Measurements from ENCODE around the gene PPP1R14D.

The PPP1R14D gene

DNA sequence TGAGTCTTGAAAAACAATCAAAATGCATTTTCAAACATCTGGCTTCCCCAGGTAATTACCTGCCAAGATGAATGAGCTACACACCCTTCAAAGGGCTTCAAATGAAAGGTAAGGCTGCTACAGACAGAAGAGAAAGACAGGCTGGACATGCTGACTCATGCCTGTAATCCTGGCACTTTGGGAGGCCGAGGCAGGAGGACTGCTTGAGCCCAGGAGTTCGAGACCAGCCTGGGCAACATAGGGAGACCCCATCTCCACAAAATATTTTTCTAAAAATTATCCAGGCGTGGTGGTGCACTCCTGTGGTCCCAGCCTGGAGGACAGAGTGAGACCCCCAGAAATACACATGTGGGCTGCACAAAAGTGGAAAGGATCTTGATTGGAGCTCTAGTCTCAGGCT, 36.1 kb downstream of the PPP1R14D start:
- DNase-seq (no peak), ATAC-seq (replicated peaks) (no peak)
- Mint-ChIP-seq H3K36me3 (peaks cover 12 to 14% of the 10 kb centered on the region in 2 donors), H3K27ac (no peak overlapping the region), H3K27me3 (no peaks in the 10 kb centered on the region), H3K9me3 (no peaks in the 10 kb centered on the region), H3K4me3 (no peak overlapping the region), H3K4me1 (peaks cover 14 to 28% of the 10 kb centered on the region in 2 donors)

DNA sequence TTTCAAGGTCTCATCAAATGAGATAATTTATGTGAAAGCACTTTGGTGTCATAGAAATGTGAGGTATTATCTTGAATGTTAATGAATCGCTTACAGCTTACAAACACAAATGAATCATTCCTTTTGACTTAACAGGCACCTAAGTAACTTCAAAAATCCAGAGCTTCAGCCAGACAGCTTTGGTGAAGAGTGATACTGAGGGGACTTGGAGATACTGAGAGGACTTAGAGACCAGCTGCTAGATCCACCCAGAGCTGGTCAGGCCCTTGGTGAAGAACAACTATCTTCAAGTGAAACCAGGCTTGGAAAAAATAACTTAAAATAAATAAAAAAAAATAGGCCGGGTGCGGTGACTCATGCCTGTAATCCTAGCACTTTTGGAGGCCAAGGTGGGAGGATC, 37.8 kb downstream of the PPP1R14D start:
- ATAC-seq (replicated peaks) (no peak), DNase-seq (no peak)
- Mint-ChIP-seq H3K27me3 (no peaks in the 10 kb centered on the region), H3K4me3 (no peak overlapping the region), H3K4me1 (peaks cover 20 to 35% of the 10 kb centered on the region in 2 donors), H3K27ac (no peak overlapping the region), H3K36me3 (peaks cover 12 to 14% of the 10 kb centered on the region in 2 donors), H3K9me3 (no peaks in the 10 kb centered on the region)

DNA sequence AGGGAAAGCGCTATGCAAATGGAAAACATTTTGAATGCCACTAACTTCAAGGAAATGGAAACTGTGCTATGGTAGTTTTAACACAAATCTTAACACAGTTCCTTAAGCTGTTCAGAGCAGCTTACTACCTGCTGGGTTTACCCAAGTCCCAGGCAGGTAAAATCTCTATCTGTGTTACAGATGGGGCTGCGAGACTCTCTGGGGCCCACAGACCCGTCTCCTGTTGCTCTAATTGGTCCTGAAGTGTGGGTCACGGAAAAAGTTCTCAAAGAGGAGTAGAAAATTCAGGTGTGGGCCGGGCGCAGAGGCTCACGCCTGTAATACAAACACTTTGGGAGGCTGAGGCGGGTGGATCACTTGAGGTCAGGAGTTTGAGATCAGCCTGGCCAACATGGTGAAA, 38.5 kb downstream of the PPP1R14D start:
- Mint-ChIP-seq H3K27me3 (no peaks in the 10 kb centered on the region), H3K36me3 (peaks cover 10 to 12% of the 10 kb centered on the region in 2 donors), H3K27ac (no peak overlapping the region), H3K4me3 (no peak overlapping the region), H3K9me3 (no peaks in the 10 kb centered on the region), H3K4me1 (peaks cover 19 to 28% of the 10 kb centered on the region in 2 donors)
- ATAC-seq (replicated peaks) = no peak
- no peak for DNase-seq

DNA sequence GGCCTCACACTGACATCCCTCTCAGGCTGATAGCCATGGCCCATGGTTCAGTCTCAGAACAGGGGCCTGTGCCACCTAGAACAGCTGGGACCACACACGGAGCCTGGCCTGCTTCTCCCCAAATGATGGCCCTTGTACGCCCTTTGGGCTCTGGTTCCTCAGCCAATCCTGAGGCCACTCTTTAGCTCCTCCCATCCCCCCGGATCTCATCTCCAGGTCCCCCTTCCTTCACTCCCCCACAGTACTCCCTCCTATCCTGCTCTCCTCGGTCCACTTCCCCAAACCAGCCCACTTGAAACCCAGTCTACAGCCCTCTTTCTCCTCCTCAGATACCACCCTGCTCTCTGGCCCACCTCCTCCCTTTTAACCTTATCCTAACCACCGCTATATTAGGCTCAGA, 39.4 kb downstream of the PPP1R14D start:
- Mint-ChIP-seq H3K27me3 (no peaks in the 10 kb centered on the region), H3K36me3 (peaks cover 10 to 11% of the 10 kb centered on the region in 2 donors), H3K27ac (no peak overlapping the region), H3K9me3 (no peaks in the 10 kb centered on the region), H3K4me1 (peaks cover 18 to 25% of the 10 kb centered on the region in 2 donors), H3K4me3 (no peak overlapping the region)
- ATAC-seq (replicated peaks) (no peak), DNase-seq (no peak)

DNA sequence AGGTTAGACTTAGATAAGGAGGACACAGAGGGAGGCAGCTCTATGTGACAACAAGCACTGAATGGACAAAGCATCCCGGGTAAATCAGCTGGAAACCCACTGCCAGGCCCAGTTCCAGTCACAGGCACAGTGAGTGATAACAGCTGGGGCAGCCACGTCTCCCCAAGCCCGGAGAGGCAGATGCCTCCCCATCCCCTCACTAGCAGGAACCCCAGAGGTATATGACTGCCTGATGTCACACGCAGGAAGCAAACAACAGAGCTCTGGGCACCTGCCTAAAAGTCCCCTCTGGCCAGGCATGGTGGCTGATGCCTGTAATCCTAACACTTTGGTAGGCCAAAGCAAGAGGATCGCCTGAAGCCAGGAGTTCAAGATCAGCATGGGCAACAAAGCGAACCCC, 40.5 kb downstream of the PPP1R14D start:
- H3K4me3 Mint-ChIP-seq = no peak overlapping the region
- peaks cover 18 to 25% of the 10 kb centered on the region in 2 donors for H3K4me1 Mint-ChIP-seq
- peaks cover 5 to 6% of the 10 kb centered on the region in 2 donors for H3K36me3 Mint-ChIP-seq
- no peaks in the 10 kb centered on the region for H3K27me3 Mint-ChIP-seq
- DNase-seq = no peak
- H3K9me3 Mint-ChIP-seq = no peaks in the 10 kb centered on the region
- no peak for ATAC-seq (replicated peaks)
- peak overlapping the region; percentile 25 for H3K27ac Mint-ChIP-seq

DNA sequence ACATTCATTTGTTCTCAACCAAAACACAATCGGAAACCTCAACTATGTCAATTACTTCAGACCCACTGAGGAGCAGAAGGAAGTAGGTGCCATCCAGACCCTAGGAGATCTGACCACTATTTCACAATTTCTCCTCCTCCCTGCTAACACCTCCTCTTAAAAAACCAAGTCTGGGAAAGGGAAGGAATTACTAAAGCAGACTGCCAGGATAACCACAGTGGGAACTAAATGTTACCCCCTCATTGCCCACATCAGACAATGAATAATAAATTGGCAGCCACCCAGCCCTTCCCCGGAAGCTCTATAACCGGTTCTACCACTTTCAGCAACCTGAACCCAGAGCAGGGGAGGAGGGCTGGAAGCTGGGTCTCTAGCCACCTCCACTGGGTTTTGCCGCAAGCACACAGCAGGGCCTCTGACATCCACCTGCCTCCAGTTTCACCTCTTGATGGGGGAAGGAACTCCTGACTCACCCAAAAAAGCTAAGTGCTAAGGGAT, 41.1 kb downstream of the PPP1R14D start:
- Mint-ChIP-seq H3K4me3 (no peak overlapping the region), H3K27me3 (no peaks in the 10 kb centered on the region), H3K9me3 (no peaks in the 10 kb centered on the region), H3K4me1 (peaks cover 21 to 28% of the 10 kb centered on the region in 2 donors), H3K27ac (no peak overlapping the region), H3K36me3 (peaks cover 6% of the 10 kb centered on the region in 2 donors)
- no peak for DNase-seq
- ATAC-seq (replicated peaks) = peak; percentile 29 to 35

DNA sequence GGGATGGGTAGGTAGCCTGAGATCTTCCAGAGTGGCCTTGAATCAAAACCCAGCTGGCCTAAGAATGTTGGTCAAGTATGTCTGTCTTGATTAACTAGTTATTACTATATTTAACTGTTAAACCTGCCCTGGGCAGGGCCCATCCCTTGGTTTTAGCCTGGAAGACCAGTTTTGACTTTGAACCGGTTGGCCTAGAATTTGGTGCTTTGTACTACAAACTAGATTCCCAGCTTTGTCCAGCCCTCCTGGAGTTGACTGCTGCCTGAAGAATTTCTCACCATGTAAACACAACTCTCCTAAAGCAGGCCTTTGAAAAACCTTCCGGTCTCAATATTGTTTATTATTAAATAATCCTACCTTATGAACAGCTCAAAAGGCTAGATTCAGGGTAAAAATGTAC, 42.7 kb downstream of the PPP1R14D start:
- peaks cover 21 to 30% of the 10 kb centered on the region in 2 donors for H3K4me1 Mint-ChIP-seq
- no peak for ATAC-seq (replicated peaks)
- H3K36me3 Mint-ChIP-seq = peaks cover 6 to 7% of the 10 kb centered on the region in 2 donors
- no peak overlapping the region for H3K27ac Mint-ChIP-seq
- H3K27me3 Mint-ChIP-seq = no peaks in the 10 kb centered on the region
- no peak overlapping the region for H3K4me3 Mint-ChIP-seq
- DNase-seq = no peak
- no peaks in the 10 kb centered on the region for H3K9me3 Mint-ChIP-seq

DNA sequence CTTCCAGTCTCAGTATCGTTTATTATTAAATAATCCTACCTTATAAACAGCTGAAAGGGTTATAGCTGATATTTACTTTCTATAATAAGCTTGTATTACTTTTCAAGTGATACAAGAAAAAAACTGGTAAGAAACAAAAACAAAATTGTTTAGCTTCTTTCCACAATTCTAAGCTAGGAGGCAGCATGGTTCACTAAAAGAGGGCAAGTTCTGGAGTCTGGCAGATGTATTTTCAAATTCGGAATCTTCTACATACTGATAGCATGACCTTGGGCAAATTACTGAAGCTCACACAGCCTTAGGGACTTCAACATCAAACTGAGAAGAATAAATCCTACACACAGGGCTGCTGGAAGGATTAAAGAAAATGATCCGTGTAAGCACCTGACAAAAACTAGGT, 43.3 kb downstream of the PPP1R14D start:
- H3K4me1 Mint-ChIP-seq = peaks cover 21 to 30% of the 10 kb centered on the region in 2 donors
- no peaks in the 10 kb centered on the region for H3K27me3 Mint-ChIP-seq
- ATAC-seq (replicated peaks) = no peak
- H3K9me3 Mint-ChIP-seq = no peaks in the 10 kb centered on the region
- DNase-seq = no peak
- H3K36me3 Mint-ChIP-seq = peaks cover 6 to 7% of the 10 kb centered on the region in 2 donors
- H3K27ac Mint-ChIP-seq = no peak overlapping the region
- H3K4me3 Mint-ChIP-seq = no peak overlapping the region

DNA sequence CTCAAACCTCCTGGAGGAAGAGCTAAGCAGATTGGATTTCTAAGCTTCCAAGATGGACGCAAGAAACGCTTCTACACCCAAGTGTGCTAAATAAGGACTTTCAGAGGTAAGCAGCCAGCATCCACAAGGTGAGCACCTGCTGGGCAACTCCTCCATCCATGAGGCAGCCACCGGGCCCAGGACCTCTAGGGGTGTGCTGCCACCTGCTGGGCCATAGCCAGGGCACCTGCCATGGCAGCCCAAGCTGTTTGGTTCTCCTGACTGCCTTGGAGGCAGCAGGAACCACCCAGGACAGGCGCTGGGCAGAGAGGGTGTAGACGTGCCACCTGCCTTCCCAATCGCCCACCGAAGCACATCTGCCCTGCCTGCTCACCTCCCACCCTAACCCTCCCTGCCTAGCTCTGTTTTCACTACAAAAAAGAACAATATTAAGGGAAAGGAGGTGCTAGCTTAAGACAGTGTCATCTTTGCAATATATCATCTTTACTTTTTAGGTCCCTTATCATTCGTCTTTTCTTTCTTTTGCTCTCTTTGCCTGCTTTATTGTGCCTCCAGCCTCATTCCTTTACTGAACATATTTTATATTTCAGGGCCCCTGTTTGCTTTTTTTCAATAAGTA, 45.8 kb downstream of the PPP1R14D start:
- Mint-ChIP-seq H3K4me1 (peaks cover 12 to 15% of the 10 kb centered on the region in 2 donors), H3K36me3 (peaks cover 0 to 12% of the 10 kb centered on the region in 2 donors), H3K27me3 (no peaks in the 10 kb centered on the region), H3K9me3 (no peaks in the 10 kb centered on the region), H3K4me3 (no peak overlapping the region), H3K27ac (no peak overlapping the region)
- DNase-seq = peak; percentile 68
- ATAC-seq (replicated peaks) = peak; percentile 99 to 100

DNA sequence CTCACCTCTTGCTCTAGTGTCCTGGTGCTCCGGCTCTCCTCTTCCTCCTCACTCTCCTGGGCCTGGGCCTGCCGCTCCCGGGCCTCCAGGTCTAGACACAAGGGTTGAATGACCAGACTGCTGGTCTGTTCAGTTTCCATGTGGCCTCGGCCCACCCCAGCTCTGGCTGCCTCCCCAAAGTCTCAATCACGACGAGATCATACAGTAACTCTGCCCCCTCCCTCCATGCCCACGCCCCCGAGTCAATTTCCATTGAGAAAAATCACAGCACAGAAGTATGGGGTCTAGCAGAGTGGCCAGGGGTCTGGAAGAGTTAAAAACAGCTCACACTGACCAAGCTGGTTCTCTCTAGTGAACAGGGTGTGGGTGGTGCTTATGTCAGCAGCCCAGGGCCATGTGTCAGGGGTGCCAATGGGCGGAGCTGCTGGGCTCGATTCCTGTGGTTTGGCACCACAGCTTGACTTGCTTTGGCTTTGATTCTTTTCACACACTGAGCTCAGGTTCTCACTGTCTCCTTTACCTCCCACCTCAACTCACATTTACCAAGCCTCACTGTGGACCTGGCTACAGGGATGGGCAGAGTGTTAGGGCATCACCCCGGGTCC, 51.9 kb downstream of the PPP1R14D start:
- no peak overlapping the region for H3K4me3 Mint-ChIP-seq
- ATAC-seq (replicated peaks) = peak in 1 of 2 donors; percentile 46
- peak overlapping the region; percentile 9 for H3K27ac Mint-ChIP-seq
- no peaks in the 10 kb centered on the region for H3K27me3 Mint-ChIP-seq
- no peak for DNase-seq
- no peaks in the 10 kb centered on the region for H3K9me3 Mint-ChIP-seq
- H3K4me1 Mint-ChIP-seq = peaks cover 8 to 16% of the 10 kb centered on the region in 2 donors
- peaks cover 34 to 51% of the 10 kb centered on the region in 2 donors for H3K36me3 Mint-ChIP-seq

DNA sequence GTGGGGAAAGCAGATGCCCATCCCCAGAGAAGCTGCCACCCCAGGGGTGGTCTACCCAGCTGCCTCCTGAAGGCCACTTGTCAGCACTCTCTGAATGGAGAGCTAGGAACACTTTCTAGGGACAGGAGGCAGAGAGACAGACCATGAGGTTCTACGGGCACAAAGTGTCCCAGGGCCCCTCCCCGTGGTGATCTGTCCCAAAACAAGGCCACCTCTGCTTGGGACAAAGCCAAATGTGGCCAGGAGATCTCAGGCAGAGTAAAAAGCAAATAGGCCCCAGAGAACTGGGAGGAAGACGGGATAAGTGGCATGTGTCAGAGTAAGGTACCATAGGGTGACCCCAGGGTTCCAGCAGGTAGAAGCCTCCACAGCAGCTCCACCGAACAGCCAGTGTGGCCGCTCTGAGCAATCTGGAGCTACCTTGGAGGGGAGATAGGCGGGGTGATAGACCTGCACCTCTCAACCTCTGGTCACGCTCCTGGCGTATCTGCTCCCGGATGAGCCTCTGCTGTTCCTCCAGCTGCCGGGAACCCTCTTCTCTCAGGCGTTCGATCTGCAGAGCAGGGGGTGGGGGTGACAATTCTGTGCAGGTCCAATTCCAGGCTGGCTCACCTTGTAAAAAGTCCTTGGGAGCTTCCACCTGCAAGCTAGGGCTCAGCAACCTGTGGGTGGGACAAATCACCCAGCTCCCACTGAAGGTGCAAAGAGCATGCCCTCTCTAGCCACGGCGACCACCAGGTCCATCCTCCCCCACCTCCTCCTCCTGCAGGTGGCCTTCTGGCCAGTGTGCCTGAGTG, 52.6 kb downstream of the PPP1R14D start:
- Mint-ChIP-seq H3K36me3 (peaks cover 41 to 58% of the 10 kb centered on the region in 2 donors), H3K27me3 (no peaks in the 10 kb centered on the region), H3K4me3 (no peak overlapping the region), H3K27ac (no peak overlapping the region), H3K4me1 (peaks cover 14 to 23% of the 10 kb centered on the region in 2 donors), H3K9me3 (no peaks in the 10 kb centered on the region)
- ATAC-seq (replicated peaks) (no peak), DNase-seq (no peak)

DNA sequence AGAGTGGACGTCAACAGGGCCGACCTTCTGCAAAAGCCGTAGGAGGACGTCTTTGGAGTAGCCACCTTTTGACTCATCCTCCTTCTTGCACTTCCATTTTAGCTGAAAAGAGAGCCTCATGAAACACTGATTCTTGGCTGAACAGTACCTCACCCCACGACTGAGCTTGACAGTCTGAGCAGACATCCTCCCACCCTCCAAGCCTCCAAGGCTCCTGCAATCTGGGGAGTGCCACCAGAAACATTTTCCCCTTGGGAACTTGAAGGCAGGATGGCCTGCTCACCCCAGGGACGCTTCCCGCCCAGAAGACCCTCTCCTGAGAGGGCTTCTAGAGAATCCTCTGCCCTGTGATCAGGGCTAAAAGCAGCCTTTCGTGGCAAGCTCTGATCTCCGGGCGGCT, 53.5 kb downstream of the PPP1R14D start:
- Mint-ChIP-seq H3K27me3 (no peaks in the 10 kb centered on the region), H3K27ac (no peak overlapping the region), H3K4me3 (no peak overlapping the region), H3K4me1 (peaks cover 23 to 33% of the 10 kb centered on the region in 2 donors), H3K9me3 (no peaks in the 10 kb centered on the region), H3K36me3 (peaks cover 43 to 60% of the 10 kb centered on the region in 2 donors)
- no peak for DNase-seq
- no peak for ATAC-seq (replicated peaks)

DNA sequence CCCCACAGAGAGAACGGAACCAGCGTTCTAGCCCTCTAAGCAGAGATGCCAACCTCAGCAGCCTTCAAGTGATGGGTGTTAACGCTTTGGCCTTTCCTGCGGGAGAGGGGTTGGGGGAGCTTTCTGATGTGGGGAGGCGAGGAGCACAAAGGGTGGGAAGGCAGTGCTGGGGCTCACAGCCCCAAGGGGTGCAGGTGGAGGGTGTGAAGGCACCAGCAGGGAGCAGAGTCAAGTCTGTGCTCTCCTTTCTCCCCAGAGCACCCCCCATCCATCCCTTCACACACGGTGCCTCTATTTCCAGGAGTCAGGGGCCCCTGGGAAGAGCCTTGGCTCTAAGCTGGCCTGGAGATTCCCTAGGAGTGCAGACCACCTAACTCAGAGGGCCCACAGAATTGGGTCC, 54.6 kb downstream of the PPP1R14D start:
- H3K27me3 Mint-ChIP-seq = no peaks in the 10 kb centered on the region
- DNase-seq = no peak
- no peak for ATAC-seq (replicated peaks)
- H3K9me3 Mint-ChIP-seq = no peaks in the 10 kb centered on the region
- H3K36me3 Mint-ChIP-seq = peaks cover 43 to 56% of the 10 kb centered on the region in 2 donors
- H3K27ac Mint-ChIP-seq = no peak overlapping the region
- H3K4me1 Mint-ChIP-seq = peaks cover 33 to 44% of the 10 kb centered on the region in 2 donors
- H3K4me3 Mint-ChIP-seq = no peak overlapping the region

DNA sequence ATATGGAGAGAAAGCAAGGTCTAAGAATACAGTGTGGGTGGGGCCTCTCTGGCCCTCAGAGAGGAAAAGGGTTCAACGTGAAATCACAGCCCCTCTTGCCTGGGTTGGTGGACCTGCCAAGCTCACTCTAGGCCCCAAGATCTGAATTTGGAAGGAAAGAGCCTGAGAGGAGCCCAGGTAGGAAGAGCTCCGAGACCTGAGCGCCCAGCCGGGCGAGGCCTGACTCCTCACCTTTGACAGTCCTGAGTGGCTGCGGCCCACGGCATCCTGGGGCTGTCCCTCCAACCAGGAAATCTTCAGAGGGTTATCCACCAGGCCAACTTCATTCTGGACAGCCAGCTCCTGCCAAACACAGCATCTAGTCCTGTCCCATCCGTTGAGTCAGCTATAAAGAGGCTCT, 55.0 kb downstream of the PPP1R14D start:
- Mint-ChIP-seq H3K36me3 (peaks cover 43 to 55% of the 10 kb centered on the region in 2 donors), H3K9me3 (no peaks in the 10 kb centered on the region)
- ATAC-seq (replicated peaks) = no peak

More for the DNA sequence above, 55.0 kb downstream of the PPP1R14D start:
- H3K4me1 Mint-ChIP-seq = peaks cover 37 to 48% of the 10 kb centered on the region in 2 donors
- H3K27me3 Mint-ChIP-seq = no peaks in the 10 kb centered on the region
- H3K4me3 Mint-ChIP-seq = no peak overlapping the region
- DNase-seq = no peak
- H3K27ac Mint-ChIP-seq = no peak overlapping the region
